ENCODE measurements around the gene SLC7A5.
"Not testable (repeated sequence)": the region's sequence is repeated elsewhere in the genome, so short reads cannot be mapped to it uniquely, and the experiment has no call there.

Gene SLC7A5

DNA sequence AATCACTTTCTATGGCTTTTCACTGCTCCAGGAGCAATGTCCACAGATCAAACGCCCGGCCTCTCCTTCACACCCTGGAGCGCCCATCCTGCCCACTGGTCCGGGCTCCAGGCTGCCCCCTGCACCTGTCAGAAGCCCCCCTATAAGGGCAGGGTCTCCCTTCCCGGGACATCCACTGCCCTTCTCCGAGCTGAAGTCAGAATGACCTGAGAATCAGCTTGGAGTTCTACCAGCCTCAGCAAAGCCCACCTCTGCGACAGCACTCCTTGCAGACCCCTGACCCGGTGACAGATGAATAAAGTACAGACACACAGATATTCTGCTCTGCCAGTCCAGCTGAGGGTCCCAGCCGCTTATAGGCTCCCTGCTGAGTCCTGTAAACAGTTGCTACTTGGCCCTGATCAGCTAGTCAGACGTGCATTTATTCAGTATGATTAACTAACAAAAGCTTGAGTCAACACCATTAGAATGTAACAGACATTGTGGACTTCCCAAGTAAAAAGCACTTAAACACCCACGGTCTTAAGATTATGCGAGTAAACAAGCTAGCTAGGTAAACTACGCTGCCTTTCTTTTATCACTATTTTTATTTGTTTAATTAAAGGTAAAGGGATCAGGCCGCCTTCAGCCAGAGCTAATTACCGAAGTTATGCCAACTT, 4.8 kb downstream of the SLC7A5 start:
- TF ChIP-seq POLR2AphosphoS5 (IDR thresholded peaks at IDR 0.05; ENCODE audit: low read depth, low read length): no peak
- no peak for TF ChIP-seq SPI1 (IDR thresholded peaks at IDR 0.05; ENCODE audit: low read depth, low read length)
- TF ChIP-seq TAF1 (IDR thresholded peaks at IDR 0.05; ENCODE audit: low read depth, low read length): no peak
- no peak for TF ChIP-seq PAX5 (IDR thresholded peaks at IDR 0.05; ENCODE audit: insufficient read depth, low read length, severe bottlenecking)
- no peak for TF ChIP-seq POLR2A (IDR thresholded peaks at IDR 0.05; ENCODE audit: low read depth, low read length)
- no peak for FAIRE-seq
- DNase-seq (ENCODE audit: insufficient read length, low spot score): no peak

DNA sequence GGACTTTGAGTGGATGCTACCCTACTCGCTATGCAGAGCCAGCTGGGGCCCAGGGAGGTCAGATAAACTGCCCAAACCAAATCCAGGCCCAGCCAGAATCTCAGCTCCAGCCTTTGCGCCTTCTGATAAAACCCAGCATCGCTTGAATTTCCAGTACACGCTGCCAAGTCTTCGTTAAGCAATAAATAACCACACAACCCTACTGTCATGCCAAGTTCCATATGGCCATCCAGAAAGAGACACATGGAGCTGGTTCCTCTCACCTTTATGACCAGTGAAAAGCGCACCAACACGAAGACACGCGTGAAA, 6.0 kb downstream of the SLC7A5 start:
- not testable (repeated sequence) for FAIRE-seq; DNase-seq (ENCODE audit: insufficient read length, low spot score)

DNA sequence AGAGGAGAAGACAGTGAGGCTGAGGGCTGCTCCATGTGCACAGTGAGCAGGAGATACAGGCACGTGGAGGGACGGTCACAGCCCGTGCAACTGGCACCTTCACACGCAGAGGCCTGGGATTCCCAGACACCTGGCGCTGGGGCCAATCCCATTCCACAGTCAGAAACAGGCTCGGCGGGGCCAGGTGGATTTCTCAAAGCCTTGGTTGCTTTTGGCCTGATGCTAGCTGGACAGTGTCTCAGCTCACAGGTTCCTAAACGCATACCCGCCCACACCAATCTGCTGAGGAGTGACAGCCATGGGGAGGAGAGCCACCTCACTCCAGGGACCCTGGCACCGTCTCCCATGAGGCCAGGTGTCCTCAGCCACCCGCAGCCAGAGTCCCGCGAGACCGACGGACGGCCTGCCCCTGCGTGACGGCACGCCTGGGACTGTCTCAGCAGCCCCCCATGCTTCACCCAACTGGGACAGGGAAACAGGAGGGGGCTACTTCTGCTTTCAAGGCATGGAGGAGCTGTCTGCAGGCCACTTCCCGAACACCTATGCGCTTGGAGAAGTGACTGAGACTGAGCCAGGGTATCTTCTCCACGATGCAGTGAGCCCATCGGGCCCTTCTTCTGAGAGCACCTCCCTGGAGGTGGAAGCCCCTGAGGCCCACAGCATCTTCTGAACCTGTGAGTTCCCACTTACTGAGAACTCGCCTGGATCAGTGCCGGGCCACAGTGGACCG, 6.5 kb downstream of the SLC7A5 start:
- not testable (repeated sequence) for DNase-seq (ENCODE audit: insufficient read length, low spot score); FAIRE-seq

DNA sequence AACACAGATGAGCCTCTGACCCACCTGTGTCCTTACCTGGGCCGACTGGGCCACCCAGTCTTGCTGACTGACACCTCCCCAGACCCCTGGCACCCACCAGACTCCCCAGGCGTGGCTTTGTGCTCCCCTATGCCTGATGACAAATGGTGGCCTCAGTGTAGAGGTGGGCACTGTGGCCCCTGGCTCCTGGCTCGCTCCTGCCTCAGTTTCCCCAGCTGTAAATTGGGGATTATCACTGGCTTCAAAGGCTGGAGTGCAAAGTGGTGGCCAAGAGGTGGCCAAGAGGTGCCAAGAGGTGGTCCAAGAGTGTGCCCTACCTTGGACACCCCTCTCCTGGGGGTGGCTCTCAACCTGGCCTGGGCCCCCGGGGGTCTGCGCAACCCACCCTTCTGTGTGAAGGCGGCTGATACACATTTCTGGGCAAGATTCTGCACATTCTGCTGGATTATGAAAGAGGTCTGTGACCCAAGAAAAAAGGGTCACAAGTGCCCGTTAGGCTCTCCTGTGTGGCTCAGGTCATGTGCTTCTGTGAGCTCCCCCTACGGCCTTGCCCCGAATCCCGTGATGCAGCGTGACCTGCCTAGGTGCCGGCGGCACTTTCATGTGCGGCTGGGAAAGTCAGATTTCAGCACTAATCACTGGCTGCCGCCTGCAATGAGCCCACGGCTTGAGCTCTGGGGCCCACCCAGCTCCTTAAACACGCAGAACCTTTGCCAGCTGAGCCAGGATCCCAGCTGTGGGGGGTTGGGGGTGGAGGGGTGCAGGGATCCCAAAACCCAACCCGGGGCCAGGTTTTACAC, 7.8 kb downstream of the SLC7A5 start:
- FAIRE-seq; DNase-seq (ENCODE audit: insufficient read length, low spot score): not testable (repeated sequence)

DNA sequence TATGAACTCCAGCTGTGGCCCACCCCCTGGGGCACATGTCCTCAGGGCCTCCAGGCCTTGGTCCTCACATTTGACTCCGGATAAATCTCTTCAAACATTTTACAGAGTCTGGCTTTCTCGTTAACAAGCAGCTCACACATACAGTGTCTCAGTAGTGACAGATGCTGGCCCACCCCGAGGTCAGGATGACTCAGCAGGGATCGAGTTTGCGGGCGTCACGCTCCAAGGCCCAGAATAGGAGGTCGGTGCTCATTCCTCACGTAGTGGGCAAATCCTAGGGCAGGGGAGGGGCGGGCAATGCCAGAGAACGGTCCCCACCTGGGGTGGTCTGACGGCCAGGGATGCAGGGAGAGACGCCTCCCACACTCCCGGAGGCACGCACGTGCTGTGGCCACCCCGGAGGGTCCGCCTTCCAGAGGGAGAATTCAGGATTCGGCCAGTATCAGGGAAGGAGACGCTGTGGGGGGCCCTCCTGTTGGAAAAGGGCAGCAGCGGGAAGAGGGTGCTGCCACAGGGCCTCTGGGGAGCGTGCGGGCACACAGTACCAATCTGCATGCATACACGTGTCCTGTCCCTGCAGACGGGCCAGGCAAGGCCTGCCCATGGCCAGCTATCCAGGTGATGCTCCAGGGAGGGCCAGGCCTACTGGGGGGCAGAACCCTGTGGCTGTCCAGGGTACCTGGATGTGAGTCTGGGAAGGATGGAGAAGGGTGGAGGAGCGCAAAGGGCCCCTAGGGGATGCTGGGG, 8.6 kb downstream of the SLC7A5 start:
- FAIRE-seq: no peak
- DNase-seq (ENCODE audit: insufficient read length, low spot score): no peak
- no peak for TF ChIP-seq SPI1 (IDR thresholded peaks at IDR 0.05; ENCODE audit: low read depth, low read length)
- TF ChIP-seq POLR2A (IDR thresholded peaks at IDR 0.05; ENCODE audit: low read depth, low read length): no peak
- TF ChIP-seq POLR2AphosphoS5 (IDR thresholded peaks at IDR 0.05; ENCODE audit: low read depth, low read length): no peak
- peak; percentile 75 for TF ChIP-seq PAX5 (IDR thresholded peaks at IDR 0.05; ENCODE audit: insufficient read depth, low read length, severe bottlenecking)

DNA sequence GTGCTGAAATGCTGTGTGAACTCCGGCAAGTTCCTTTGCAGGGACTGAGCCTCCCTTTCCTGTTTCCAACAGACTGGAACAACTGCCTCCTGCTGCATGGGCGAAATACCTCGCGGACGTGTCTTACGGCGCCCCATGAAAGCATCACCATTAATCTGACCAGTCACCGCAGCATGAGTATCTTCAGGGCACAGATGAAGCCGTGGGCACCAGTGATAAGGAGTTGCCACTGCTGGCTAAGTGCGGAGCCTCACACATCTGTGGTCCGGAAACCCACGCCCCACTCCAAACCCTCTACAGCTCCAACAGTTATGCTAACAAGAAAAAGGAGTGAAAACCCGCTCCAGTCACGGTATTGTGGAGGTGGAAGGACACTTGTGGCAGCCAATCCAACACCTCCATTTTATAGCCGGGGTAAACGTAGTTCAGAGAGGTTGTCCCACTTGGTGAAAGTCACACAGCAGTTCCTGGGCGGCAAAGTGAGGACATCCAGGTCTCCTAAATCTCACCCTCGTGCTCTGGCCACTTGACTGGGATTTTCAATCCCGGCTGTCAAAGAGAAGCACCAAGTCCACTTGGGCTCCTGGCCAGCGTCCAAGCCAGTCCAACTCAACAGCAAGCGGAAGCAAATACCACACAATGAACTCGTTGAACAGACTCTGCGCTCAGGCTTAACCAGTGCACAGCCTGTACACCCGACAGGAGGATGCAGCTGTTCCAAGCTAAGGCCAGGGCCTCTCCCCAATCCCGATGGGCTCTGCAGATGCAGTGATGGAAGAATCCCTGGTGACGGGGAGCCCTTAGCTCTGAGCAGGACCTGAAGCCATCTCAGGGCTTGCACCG, 10.9 kb downstream of the SLC7A5 start:
- DNase-seq (ENCODE audit: insufficient read length, low spot score); FAIRE-seq: not testable (repeated sequence)

DNA sequence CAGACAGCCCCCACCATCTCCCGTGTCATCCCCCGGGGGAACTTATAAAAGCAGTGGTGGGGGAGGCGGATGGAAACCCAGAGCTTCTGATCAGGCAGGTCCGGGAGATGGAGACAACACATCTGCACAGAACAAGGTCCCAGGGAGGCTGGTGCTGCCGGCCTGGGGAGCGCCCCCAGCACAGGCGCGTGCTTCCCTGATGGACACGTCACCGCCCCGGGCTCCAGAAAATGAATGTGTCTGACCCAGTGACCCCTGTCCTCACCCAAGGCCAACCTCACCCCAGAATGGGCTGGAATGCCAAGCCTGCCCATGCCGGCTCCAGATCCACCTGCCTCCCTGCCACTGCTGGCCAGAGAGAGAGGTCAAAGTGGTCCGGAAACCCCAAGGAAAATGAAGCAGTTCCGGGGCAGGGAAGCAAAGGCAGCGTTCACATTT, 12.5 kb downstream of the SLC7A5 start:
- no peak for DNase-seq (ENCODE audit: insufficient read length, low spot score)
- FAIRE-seq: no peak
- TF ChIP-seq SPI1 (IDR thresholded peaks at IDR 0.05; ENCODE audit: low read depth, low read length) (no peak), POLR2A (IDR thresholded peaks at IDR 0.05; ENCODE audit: low read depth, low read length) (no peak), PAX5 (IDR thresholded peaks at IDR 0.05; ENCODE audit: insufficient read depth, low read length, severe bottlenecking) (no peak), TAF1 (IDR thresholded peaks at IDR 0.05; ENCODE audit: low read depth, low read length) (no peak), POU2F2 (IDR thresholded peaks at IDR 0.05; ENCODE audit: low read depth, low read length) (no peak), POLR2AphosphoS5 (IDR thresholded peaks at IDR 0.05; ENCODE audit: low read depth, low read length) (no peak)

DNA sequence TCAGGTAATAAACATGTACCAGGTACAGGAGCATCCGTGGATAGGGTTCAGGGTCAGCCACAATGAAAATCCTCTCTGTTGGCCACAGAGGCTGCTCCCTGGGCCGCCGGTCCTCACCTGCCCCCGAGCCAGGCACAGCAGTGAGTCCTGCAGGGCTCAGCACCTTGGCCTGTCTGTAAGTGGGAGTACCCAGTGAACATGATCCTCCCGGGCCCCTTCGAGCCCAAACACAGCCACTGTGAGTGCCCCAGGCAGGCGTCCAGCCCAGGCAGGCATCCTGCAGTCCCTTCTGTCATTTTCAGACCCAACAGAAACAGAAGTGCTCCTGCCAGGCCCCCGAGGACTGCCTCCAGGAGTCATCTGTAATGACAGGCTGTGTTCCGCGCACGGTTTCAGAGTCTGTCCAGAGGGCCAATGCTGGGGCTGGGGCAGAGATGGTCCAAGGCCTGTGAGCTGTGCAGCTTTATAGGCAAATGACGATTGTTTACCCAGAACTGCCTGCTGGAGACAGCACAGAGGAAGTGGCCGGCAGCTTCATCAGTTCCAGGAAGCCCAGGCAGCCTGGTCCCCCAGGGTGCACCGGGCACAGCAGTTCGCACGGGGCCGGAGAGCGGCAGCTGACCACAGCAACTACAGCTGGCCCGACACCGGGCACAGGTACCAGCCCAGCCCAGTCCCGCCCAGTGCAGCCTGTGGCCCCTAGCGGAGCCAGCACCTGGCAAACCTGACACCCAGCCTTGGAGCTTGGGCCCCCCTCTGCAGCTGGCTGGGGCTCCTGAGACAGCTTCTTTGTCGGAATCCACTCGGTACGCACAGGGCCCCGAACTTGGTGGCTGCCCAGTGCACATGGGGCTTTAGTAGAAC, 13.2 kb downstream of the SLC7A5 start:
- TF ChIP-seq TAF1 (IDR thresholded peaks at IDR 0.05; ENCODE audit: low read depth, low read length): no peak
- no peak for TF ChIP-seq PAX5 (IDR thresholded peaks at IDR 0.05; ENCODE audit: insufficient read depth, low read length, severe bottlenecking)
- no peak for TF ChIP-seq POLR2A (IDR thresholded peaks at IDR 0.05; ENCODE audit: low read depth, low read length)
- TF ChIP-seq POLR2AphosphoS5 (IDR thresholded peaks at IDR 0.05; ENCODE audit: low read depth, low read length): no peak
- TF ChIP-seq SPI1 (IDR thresholded peaks at IDR 0.05; ENCODE audit: low read depth, low read length): peak; percentile 49
- TF ChIP-seq POU2F2 (IDR thresholded peaks at IDR 0.05; ENCODE audit: low read depth, low read length): no peak
- DNase-seq (ENCODE audit: insufficient read length, low spot score): no peak
- FAIRE-seq: no peak

DNA sequence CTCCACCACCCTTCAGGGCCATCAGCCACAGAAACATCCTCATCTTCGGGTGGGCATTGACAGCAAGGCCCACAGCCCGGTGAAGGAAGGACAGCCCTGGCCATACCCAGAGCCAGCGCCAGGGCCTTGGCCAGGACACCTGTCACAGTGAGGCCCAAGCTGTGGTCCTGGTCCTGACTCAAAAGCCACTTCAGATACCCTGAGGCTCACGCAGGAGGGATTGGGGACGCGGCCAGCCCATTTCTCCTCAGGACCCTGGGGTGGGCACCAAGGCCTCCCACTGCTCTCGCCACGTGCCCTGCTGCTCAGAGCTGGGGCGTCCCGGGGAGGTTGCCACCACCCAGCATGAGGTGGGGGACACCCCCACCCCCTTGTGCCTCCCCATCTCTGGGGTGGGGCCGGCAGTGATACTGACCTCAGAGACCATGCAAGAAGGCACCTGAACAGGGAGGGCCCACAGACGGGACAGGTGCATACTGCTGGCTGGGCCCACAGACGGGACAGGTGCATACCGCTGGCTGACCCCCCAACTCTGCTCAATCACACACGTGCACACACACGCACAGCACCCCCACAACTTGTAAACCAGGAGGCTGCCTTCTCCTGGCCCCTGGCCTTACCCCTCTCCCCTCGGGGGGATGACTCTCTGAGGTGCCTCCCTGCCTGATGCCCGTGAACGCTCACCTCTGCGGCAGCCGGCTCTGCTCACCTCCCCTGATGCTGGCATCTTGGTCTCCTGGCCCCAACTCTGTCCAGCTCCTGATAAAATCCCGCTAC, 14.2 kb downstream of the SLC7A5 start:
- no peak for FAIRE-seq
- DNase-seq (ENCODE audit: insufficient read length, low spot score): no peak
- no peak for TF ChIP-seq POLR2AphosphoS5 (IDR thresholded peaks at IDR 0.05; ENCODE audit: low read depth, low read length)
- no peak for TF ChIP-seq PAX5 (IDR thresholded peaks at IDR 0.05; ENCODE audit: insufficient read depth, low read length, severe bottlenecking)
- TF ChIP-seq TAF1 (IDR thresholded peaks at IDR 0.05; ENCODE audit: low read depth, low read length): no peak
- no peak for TF ChIP-seq SPI1 (IDR thresholded peaks at IDR 0.05; ENCODE audit: low read depth, low read length)
- TF ChIP-seq POLR2A (IDR thresholded peaks at IDR 0.05; ENCODE audit: low read depth, low read length): no peak
- no peak for TF ChIP-seq POU2F2 (IDR thresholded peaks at IDR 0.05; ENCODE audit: low read depth, low read length)
